ENCODE results near the gene PTPRN2.

The PTPRN2 gene

DNA sequence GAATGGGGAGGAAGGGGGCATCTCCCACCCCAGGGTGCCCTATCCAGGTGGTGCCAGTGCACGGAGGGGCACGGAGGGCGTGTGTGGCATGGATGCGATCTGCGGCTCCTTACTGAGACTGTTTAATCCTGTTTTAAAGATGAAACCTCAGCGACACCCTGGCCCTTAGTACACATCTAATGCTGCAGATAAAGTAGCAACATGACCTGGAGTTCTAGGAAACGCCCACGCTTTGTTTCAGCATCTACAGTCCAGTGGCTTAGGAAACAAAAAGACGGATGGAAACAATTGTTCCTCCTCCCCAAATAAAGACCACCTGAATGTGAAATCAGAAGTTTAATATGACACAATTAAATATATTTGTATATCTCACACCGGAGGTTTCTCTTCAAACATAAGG lies 1048.9 kb downstream of the PTPRN2 start:
- ChIA-PET CTCF (no interaction called here), POLR2A (no interaction called here)
- DNase-seq (ENCODE audit: extremely low spot score) = no peak
- TF ChIP-seq FOXA1 (IDR thresholded peaks at IDR 0.05) = no peak
- TF ChIP-seq ZNF384 (IDR thresholded peaks at IDR 0.05) = no peak
- no peak for TF ChIP-seq TARDBP (IDR thresholded peaks at IDR 0.05)
- TF ChIP-seq FOXK2 (IDR thresholded peaks at IDR 0.05) = no peak
- TF ChIP-seq BHLHE40 (IDR thresholded peaks at IDR 0.05; ENCODE audit: borderline replicate concordance) = no peak
- no peak for TF ChIP-seq SUZ12 (IDR thresholded peaks at IDR 0.05)
- TF ChIP-seq SP1 (IDR thresholded peaks at IDR 0.05) = no peak
- no peak for TF ChIP-seq ELF4 (IDR thresholded peaks at IDR 0.05)
- TF ChIP-seq L3MBTL2 (conservative IDR thresholded peaks at IDR 0.05) = no peak
- no peak for TF ChIP-seq LEF1 (IDR thresholded peaks at IDR 0.05; ENCODE audit: borderline replicate concordance)
- TF ChIP-seq ARNT (IDR thresholded peaks at IDR 0.05) = no peak
- no peak for TF ChIP-seq NFRKB (IDR thresholded peaks at IDR 0.05)
- no peak for TF ChIP-seq CTBP1 (IDR thresholded peaks at IDR 0.05; ENCODE audit: borderline replicate concordance)
- TF ChIP-seq HDGF (IDR thresholded peaks at IDR 0.05; ENCODE audit: borderline replicate concordance) = no peak
- no peak for TF ChIP-seq FOXM1 (IDR thresholded peaks at IDR 0.05; ENCODE audit: borderline replicate concordance)

DNA sequence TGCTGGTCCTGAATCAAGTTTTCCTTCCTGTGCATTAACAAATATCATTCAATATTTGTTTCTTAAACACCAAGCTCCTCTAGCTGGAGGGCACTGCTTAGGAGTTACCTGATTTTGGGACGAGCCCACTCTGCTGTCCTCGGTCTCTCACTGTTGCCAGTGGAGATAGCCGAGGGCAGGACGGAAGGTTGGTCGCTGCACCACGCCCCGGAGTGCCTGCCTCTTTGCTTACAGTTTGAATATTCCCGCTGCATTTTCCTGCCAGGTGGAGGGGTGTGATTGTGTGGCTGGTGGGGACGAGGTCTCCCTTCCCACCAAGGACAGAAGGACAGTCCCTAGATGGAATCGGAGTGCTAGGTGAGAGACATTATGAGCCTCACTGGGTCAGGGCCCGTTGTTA lies 1049.3 kb downstream of the PTPRN2 start:
- no peak for DNase-seq (ENCODE audit: extremely low spot score)
- CTCF ChIA-PET = no interaction called here
- POLR2A ChIA-PET = no interaction called here
- TF ChIP-seq ZNF384 (IDR thresholded peaks at IDR 0.05) = no peak
- no peak for TF ChIP-seq HDGF (IDR thresholded peaks at IDR 0.05; ENCODE audit: borderline replicate concordance)
- no peak for TF ChIP-seq ELF4 (IDR thresholded peaks at IDR 0.05)
- no peak for TF ChIP-seq NFRKB (IDR thresholded peaks at IDR 0.05)
- TF ChIP-seq CTBP1 (IDR thresholded peaks at IDR 0.05; ENCODE audit: borderline replicate concordance) = no peak
- TF ChIP-seq SP1 (IDR thresholded peaks at IDR 0.05) = no peak
- TF ChIP-seq, protein P1, sequence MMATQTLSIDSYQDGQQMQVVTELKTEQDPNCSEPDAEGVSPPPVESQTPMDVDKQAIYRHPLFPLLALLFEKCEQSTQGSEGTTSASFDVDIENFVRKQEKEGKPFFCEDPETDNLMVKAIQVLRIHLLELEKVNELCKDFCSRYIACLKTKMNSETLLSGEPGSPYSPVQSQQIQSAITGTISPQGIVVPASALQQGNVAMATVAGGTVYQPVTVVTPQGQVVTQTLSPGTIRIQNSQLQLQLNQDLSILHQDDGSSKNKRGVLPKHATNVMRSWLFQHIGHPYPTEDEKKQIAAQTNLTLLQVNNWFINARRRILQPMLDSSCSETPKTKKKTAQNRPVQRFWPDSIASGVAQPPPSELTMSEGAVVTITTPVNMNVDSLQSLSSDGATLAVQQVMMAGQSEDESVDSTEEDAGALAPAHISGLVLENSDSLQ (IDR thresholded peaks at IDR 0.05) = no peak
- TF ChIP-seq FOXA1 (IDR thresholded peaks at IDR 0.05) = no peak
- TF ChIP-seq BHLHE40 (IDR thresholded peaks at IDR 0.05; ENCODE audit: borderline replicate concordance) = no peak
- TF ChIP-seq TARDBP (IDR thresholded peaks at IDR 0.05) = no peak
- no peak for TF ChIP-seq FOXK2 (IDR thresholded peaks at IDR 0.05)
- no peak for TF ChIP-seq ARNT (IDR thresholded peaks at IDR 0.05)
- TF ChIP-seq SUZ12 (IDR thresholded peaks at IDR 0.05) = no peak
- no peak for TF ChIP-seq L3MBTL2 (conservative IDR thresholded peaks at IDR 0.05)
- no peak for TF ChIP-seq LEF1 (IDR thresholded peaks at IDR 0.05; ENCODE audit: borderline replicate concordance)
- TF ChIP-seq FOXM1 (IDR thresholded peaks at IDR 0.05; ENCODE audit: borderline replicate concordance) = no peak

DNA sequence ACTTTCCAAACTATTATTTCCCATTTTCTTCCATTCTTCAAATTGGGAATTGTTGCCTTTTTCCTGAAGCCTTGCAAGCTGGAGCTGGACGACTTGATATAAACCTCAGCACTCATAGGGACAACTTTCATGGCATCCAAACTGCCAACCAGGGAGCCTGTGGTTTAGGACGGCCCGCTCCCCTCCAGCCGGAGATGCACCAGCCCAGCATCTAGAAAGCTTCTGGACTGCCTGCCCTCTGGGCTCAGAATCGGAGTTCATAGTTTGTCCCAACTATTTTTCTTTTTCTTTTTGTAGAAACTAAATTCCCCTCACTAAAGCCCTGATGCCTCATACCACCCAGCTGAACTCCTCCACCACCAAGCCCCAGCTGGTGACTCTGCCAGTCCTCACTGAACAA lies 1050.6 kb downstream of the PTPRN2 start:
- ChIA-PET POLR2A (no interaction called here), CTCF (no interaction called here)
- TF ChIP-seq BHLHE40 (IDR thresholded peaks at IDR 0.05; ENCODE audit: borderline replicate concordance) (no peak), ARNT (IDR thresholded peaks at IDR 0.05) (no peak), TARDBP (IDR thresholded peaks at IDR 0.05) (no peak), CTBP1 (IDR thresholded peaks at IDR 0.05; ENCODE audit: borderline replicate concordance) (no peak), ZNF384 (IDR thresholded peaks at IDR 0.05) (no peak), ELF4 (IDR thresholded peaks at IDR 0.05) (no peak), HDGF (IDR thresholded peaks at IDR 0.05; ENCODE audit: borderline replicate concordance) (no peak), FOXM1 (IDR thresholded peaks at IDR 0.05; ENCODE audit: borderline replicate concordance) (no peak)
- no peak for DNase-seq (ENCODE audit: extremely low spot score)

DNA sequence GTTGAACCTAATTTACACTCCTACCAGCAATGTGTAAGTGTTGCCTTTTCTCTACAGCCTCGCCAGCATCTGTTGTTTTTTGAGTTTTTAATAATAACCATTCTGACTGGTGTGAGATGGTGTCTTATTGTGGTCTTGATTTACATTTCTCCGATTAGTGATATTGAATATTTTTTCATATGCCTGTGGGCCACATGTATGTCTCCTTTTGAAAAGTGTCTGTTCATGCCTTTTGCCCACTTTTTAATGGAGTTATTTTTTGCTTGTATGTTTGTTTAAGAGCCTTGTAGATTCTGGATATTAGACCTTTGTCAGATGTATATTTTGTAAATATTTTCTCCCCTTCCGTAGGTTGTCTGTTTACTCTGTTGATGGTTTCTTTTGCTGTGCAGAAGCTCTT lies 1055.6 kb downstream of the PTPRN2 start:
- ChIA-PET POLR2A (no interaction called here), CTCF (no interaction called here)
- DNase-seq (ENCODE audit: extremely low spot score) = no peak
- TF ChIP-seq FOXA1 (IDR thresholded peaks at IDR 0.05) (no peak), L3MBTL2 (conservative IDR thresholded peaks at IDR 0.05) (no peak), FOXM1 (IDR thresholded peaks at IDR 0.05; ENCODE audit: borderline replicate concordance) (no peak), SUZ12 (IDR thresholded peaks at IDR 0.05) (no peak), CTBP1 (IDR thresholded peaks at IDR 0.05; ENCODE audit: borderline replicate concordance) (no peak), NFRKB (IDR thresholded peaks at IDR 0.05) (no peak), TARDBP (IDR thresholded peaks at IDR 0.05) (no peak), ARNT (IDR thresholded peaks at IDR 0.05) (no peak), LEF1 (IDR thresholded peaks at IDR 0.05; ENCODE audit: borderline replicate concordance) (no peak), HDGF (IDR thresholded peaks at IDR 0.05; ENCODE audit: borderline replicate concordance) (no peak), BHLHE40 (IDR thresholded peaks at IDR 0.05; ENCODE audit: borderline replicate concordance) (no peak), FOXK2 (IDR thresholded peaks at IDR 0.05) (no peak), SP1 (IDR thresholded peaks at IDR 0.05) (no peak)
- TF ChIP-seq, protein P1 (IDR thresholded peaks at IDR 0.05) = no peak

DNA sequence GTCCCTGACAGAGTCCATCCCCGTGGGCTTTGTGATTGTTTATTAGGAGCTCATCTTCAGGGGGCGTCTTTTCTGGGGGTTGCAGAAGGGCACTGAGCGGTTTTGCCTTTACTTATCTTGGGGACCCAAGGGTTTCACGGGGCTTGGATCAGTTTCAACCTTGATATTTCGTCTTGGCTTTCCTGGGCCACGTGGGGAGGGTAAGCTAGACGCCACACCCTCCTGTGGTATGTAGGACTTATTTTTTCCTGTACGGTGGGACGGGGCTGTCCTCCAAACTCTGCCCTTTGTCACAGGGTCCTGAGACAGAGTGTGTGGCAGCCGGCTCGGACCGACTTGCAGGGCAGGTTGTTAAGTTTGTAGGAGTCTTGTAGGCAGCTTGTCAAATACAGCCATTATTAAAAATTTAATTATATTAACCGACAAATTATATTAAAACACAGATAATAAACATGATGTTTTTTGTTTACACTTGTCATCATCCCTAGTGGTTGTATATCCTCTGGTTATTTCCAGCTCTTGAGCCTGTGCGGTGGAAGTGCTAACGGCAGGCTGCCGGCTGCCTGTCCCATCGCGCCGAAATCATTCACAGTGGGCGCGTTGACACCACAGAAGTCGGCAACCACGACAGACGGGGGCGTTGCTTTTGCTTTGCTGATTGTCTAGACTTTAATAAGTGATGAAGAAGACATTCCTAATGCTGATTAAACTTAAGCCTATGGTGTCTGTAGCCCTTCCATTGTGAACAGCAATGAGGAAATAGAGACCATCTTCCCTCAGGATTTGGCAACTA lies 1057.7 kb downstream of the PTPRN2 start:
- ChIA-PET CTCF (no interaction called here), POLR2A (no interaction called here)
- no peak for DNase-seq (ENCODE audit: extremely low spot score)
- TF ChIP-seq NFRKB (IDR thresholded peaks at IDR 0.05) (no peak), L3MBTL2 (conservative IDR thresholded peaks at IDR 0.05) (no peak), BHLHE40 (IDR thresholded peaks at IDR 0.05; ENCODE audit: borderline replicate concordance) (no peak), TARDBP (IDR thresholded peaks at IDR 0.05) (no peak), FOXK2 (IDR thresholded peaks at IDR 0.05) (no peak), SUZ12 (IDR thresholded peaks at IDR 0.05) (no peak), FOXM1 (IDR thresholded peaks at IDR 0.05; ENCODE audit: borderline replicate concordance) (no peak), SP1 (IDR thresholded peaks at IDR 0.05) (no peak), HDGF (IDR thresholded peaks at IDR 0.05; ENCODE audit: borderline replicate concordance) (no peak), CTBP1 (IDR thresholded peaks at IDR 0.05; ENCODE audit: borderline replicate concordance) (no peak), ARNT (IDR thresholded peaks at IDR 0.05) (no peak), ZNF384 (IDR thresholded peaks at IDR 0.05) (no peak), LEF1 (IDR thresholded peaks at IDR 0.05; ENCODE audit: borderline replicate concordance) (no peak), FOXA1 (IDR thresholded peaks at IDR 0.05) (no peak), ELF4 (IDR thresholded peaks at IDR 0.05) (no peak)
- TF ChIP-seq, protein P1 (IDR thresholded peaks at IDR 0.05) = no peak
